CD4-positive, alpha-beta T cell treated with Interleukin-12 subunit alpha and Interleukin-12 subunit beta, for 1 hour (primary cell): Measurements from ENCODE around the gene TIMM44.

ENCODE experiments used
- DNase-seq: peaks from one replicate; pipeline ENCODE4 v3.0.0-alpha.2; 2020

TIMM44 gene

GRCh38 chr19:7943444-7944176 is at the start of gene TIMM44:
Gene TIMM44 (minus strand): TSS chr19:7943666. CDS start chr19:7943651, 15 bp downstream.
- peak; percentile 99 for DNase-seq

GRCh38 chr19:7992575-7992974 is 49.1 kb upstream of the TIMM44 start:
- no peak for DNase-seq

- no peak for DNase-seq
Measured at GRCh38 chr19:7989071-7989575, 45.7 kb upstream of the TIMM44 start.

- no peak for DNase-seq
Measured at GRCh38 chr19:7988307-7988706, 44.8 kb upstream of the TIMM44 start.

- DNase-seq = no peak
Measured at GRCh38 chr19:7987114-7987768, 43.8 kb upstream of the TIMM44 start.

- no peak for DNase-seq
Measured at GRCh38 chr19:7986321-7987113, 43.1 kb upstream of the TIMM44 start.

- DNase-seq = no peak
Measured at GRCh38 chr19:7985481-7985911, 42.0 kb upstream of the TIMM44 start.

GRCh38 chr19:7983995-7984837 is 40.8 kb upstream of the TIMM44 start:
- no peak for DNase-seq

- no peak for DNase-seq
Measured at GRCh38 chr19:7983286-7983950, 40.0 kb upstream of the TIMM44 start.

GRCh38 chr19:7982651-7983099 is 39.2 kb upstream of the TIMM44 start:
- DNase-seq = no peak

- no peak for DNase-seq
Measured at GRCh38 chr19:7982103-7982502, 38.6 kb upstream of the TIMM44 start.

- DNase-seq = no peak
Measured at GRCh38 chr19:7981661-7982060, 38.2 kb upstream of the TIMM44 start.

GRCh38 chr19:7981199-7981598 is 37.7 kb upstream of the TIMM44 start:
- DNase-seq = no peak

- DNase-seq = no peak
Measured at GRCh38 chr19:7980635-7981121, 37.2 kb upstream of the TIMM44 start.

- DNase-seq = no peak
Measured at GRCh38 chr19:7980168-7980567, 36.7 kb upstream of the TIMM44 start.

GRCh38 chr19:7979559-7979958 is 36.1 kb upstream of the TIMM44 start:
- no peak for DNase-seq

- no peak for DNase-seq
Measured at GRCh38 chr19:7979011-7979410, 35.5 kb upstream of the TIMM44 start.

GRCh38 chr19:7978179-7978825 is 34.8 kb upstream of the TIMM44 start:
- DNase-seq = no peak

- no peak for DNase-seq
Measured at GRCh38 chr19:7977723-7978040, 34.2 kb upstream of the TIMM44 start.

GRCh38 chr19:7977021-7977722 is 33.7 kb upstream of the TIMM44 start:
- no peak for DNase-seq

- no peak for DNase-seq
Measured at GRCh38 chr19:7976461-7976860, 33.0 kb upstream of the TIMM44 start.
